ENCODE measurements around the gene MAP3K3. TPM values are rescaled to one million over a fixed set of nuclear protein-coding genes. Genes with fewer than 3 reads are reported as not detected.

Gene MAP3K3
- total RNA-seq, 1 donor from 2014 or later = 54.6 TPM

DNA sequence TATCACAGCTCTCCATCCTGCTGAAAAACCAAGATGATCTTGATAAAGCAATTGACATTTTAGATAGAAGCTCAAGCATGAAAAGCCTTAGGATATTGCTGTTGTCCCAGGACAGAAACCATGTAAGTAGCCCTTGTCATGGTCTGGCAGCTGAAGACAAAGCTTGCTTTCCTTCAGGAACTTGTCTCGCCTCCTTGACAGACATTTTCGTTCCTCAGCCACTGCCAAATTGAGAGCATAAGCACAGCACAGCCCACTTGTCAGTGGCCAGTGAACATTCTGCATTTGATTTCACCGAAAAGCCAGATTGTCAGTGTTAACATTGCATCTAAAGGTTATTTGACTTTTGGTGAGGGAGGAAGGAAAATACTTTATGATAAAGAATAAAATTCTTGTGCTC is 35.6 kb downstream of the MAP3K3 start:
- Mint-ChIP-seq H3K4me1 (ENCODE audit: low read depth, unreplicated experiment) (peaks cover 1% of the 10 kb centered on the region), H3K36me3 (ENCODE audit: unreplicated experiment) (peaks cover 4% of the 10 kb centered on the region), H3K4me3 (ENCODE audit: unreplicated experiment) (no peak overlapping the region), H3K27me3 (ENCODE audit: unreplicated experiment) (no peaks in the 10 kb centered on the region), H3K9me3 (ENCODE audit: unreplicated experiment) (no peaks in the 10 kb centered on the region), H3K27ac (ENCODE audit: unreplicated experiment) (no peak overlapping the region)
- DNase-seq = no peak
- TF ChIP-seq, protein P1, sequence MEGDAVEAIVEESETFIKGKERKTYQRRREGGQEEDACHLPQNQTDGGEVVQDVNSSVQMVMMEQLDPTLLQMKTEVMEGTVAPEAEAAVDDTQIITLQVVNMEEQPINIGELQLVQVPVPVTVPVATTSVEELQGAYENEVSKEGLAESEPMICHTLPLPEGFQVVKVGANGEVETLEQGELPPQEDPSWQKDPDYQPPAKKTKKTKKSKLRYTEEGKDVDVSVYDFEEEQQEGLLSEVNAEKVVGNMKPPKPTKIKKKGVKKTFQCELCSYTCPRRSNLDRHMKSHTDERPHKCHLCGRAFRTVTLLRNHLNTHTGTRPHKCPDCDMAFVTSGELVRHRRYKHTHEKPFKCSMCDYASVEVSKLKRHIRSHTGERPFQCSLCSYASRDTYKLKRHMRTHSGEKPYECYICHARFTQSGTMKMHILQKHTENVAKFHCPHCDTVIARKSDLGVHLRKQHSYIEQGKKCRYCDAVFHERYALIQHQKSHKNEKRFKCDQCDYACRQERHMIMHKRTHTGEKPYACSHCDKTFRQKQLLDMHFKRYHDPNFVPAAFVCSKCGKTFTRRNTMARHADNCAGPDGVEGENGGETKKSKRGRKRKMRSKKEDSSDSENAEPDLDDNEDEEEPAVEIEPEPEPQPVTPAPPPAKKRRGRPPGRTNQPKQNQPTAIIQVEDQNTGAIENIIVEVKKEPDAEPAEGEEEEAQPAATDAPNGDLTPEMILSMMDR (IDR thresholded peaks at IDR 0.05; ENCODE audit: partially characterized antibody, unreplicated experiment) = no peak

DNA sequence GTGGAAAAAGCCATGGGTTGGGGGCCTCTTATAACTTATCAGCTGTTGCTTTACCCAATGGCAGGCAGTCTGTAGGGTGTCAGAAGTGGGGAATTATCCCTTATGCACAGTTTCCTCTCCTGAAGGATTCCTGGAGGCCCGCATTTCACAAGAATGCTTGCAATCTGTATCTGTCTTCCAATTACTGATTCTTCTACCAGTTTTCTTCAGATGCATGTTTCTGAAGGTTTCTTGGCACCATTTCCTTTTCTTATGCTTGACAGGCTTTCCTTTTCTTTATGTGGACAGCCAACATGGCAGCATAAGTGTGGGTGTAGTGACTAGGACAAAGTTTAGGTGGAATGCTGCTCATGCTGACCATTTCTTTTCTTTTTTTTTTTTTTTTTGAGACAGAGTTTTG is 36.1 kb downstream of the MAP3K3 start:
- peaks cover 4% of the 10 kb centered on the region for H3K36me3 Mint-ChIP-seq (ENCODE audit: unreplicated experiment)
- H3K4me3 Mint-ChIP-seq (ENCODE audit: unreplicated experiment) = no peak overlapping the region
- TF ChIP-seq, protein P1 (IDR thresholded peaks at IDR 0.05; ENCODE audit: partially characterized antibody, unreplicated experiment) = no peak
- H3K9me3 Mint-ChIP-seq (ENCODE audit: unreplicated experiment) = no peaks in the 10 kb centered on the region
- H3K4me1 Mint-ChIP-seq (ENCODE audit: low read depth, unreplicated experiment) = peaks cover 1% of the 10 kb centered on the region
- no peak for DNase-seq
- no peak overlapping the region for H3K27ac Mint-ChIP-seq (ENCODE audit: unreplicated experiment)
- H3K27me3 Mint-ChIP-seq (ENCODE audit: unreplicated experiment) = no peaks in the 10 kb centered on the region

DNA sequence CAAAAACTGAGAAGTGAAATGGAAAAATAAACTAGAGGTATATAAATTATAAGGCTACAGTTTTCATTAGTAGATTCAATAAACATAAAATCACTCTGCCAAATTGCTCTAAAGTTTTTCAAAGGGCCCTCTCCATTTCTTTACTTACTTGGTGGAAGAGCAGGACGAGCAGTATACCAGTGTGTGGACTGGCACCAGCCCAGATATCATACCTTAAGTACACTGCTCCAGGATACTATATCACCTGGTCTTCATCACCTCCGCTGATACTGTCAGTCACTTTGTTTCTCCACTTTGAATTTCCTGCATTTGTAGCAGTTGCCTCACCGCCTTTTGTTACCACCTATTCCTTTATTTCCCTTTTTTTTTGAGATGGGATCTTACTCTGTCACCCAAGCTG is 37.6 kb downstream of the MAP3K3 start:
- DNase-seq = no peak
- H3K4me3 Mint-ChIP-seq (ENCODE audit: unreplicated experiment) = no peak overlapping the region
- H3K4me1 Mint-ChIP-seq (ENCODE audit: low read depth, unreplicated experiment) = peaks cover 1% of the 10 kb centered on the region
- H3K27ac Mint-ChIP-seq (ENCODE audit: unreplicated experiment) = no peak overlapping the region
- TF ChIP-seq, protein P1 (IDR thresholded peaks at IDR 0.05; ENCODE audit: partially characterized antibody, unreplicated experiment) = no peak
- H3K9me3 Mint-ChIP-seq (ENCODE audit: unreplicated experiment) = no peaks in the 10 kb centered on the region
- H3K36me3 Mint-ChIP-seq (ENCODE audit: unreplicated experiment) = peaks cover 11% of the 10 kb centered on the region
- H3K27me3 Mint-ChIP-seq (ENCODE audit: unreplicated experiment) = peaks cover 2% of the 10 kb centered on the region

DNA sequence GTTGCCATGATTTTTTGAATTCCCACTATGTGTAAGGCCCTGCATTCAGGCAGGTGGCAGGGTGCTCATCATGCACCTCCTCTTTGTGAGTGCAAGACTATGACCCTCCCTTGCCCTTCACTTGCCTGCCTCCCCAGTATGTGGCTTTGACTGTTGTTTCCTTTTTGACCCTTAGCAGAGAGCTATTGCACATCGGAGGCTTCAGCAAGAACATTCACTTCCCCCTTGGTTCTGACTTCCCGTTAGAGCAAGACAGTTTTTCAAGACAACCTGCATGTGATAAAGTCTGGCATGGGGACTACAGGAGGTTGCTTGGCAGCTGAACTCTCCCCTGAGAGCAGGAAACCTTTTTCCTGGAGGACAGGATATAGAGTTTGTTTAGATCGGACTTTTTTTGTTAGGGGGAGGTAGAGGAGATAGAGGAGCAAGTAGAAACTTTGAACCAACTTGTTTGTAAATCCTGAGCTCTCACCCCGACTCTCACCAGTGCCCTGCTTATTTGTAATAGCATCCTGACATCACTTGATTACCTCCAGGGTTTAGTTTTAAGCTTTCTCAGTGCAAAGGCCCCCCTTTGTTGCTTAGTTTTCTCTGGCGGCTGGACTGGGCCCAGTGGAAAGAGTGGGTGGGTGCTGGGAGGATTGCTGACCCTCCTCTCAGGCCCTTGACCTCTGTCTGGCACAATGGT is 43.5 kb downstream of the MAP3K3 start:
- Mint-ChIP-seq H3K36me3 (ENCODE audit: unreplicated experiment) (peaks cover 11% of the 10 kb centered on the region), H3K27ac (ENCODE audit: unreplicated experiment) (no peak overlapping the region), H3K4me1 (ENCODE audit: low read depth, unreplicated experiment) (no peaks in the 10 kb centered on the region), H3K27me3 (ENCODE audit: unreplicated experiment) (peaks cover 4% of the 10 kb centered on the region), H3K9me3 (ENCODE audit: unreplicated experiment) (no peaks in the 10 kb centered on the region), H3K4me3 (ENCODE audit: unreplicated experiment) (no peak overlapping the region)
- TF ChIP-seq, protein P1 (IDR thresholded peaks at IDR 0.05; ENCODE audit: partially characterized antibody, unreplicated experiment) = no peak
- DNase-seq = no peak

DNA sequence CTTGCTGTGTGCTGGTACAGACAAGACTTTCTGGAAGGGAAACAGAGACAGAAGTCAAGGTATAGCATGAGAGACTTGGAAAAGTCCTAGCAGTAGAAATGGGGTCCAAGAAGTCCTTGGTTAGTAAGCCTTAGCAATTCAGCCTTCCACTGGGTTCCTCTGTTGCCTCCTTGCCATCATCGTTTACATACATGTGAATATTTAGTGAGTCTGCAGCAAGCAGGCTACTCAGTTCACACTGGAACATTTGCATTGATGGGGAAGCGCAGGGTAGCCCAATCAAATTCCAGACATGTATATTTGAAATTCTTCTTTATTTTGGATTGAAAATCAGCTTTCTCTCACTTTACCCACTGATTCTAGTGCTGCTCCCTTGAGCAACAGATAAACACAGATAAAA is 50.6 kb downstream of the MAP3K3 start:
- no peaks in the 10 kb centered on the region for H3K9me3 Mint-ChIP-seq (ENCODE audit: unreplicated experiment)
- no peak for DNase-seq
- peaks cover 8% of the 10 kb centered on the region for H3K4me1 Mint-ChIP-seq (ENCODE audit: low read depth, unreplicated experiment)
- H3K27ac Mint-ChIP-seq (ENCODE audit: unreplicated experiment) = no peak overlapping the region
- H3K36me3 Mint-ChIP-seq (ENCODE audit: unreplicated experiment) = no peaks in the 10 kb centered on the region
- TF ChIP-seq, protein P1 (IDR thresholded peaks at IDR 0.05; ENCODE audit: partially characterized antibody, unreplicated experiment) = no peak
- H3K27me3 Mint-ChIP-seq (ENCODE audit: unreplicated experiment) = no peaks in the 10 kb centered on the region
- no peak overlapping the region for H3K4me3 Mint-ChIP-seq (ENCODE audit: unreplicated experiment)
